ENCODE data around the gene DLG2.

DNA sequence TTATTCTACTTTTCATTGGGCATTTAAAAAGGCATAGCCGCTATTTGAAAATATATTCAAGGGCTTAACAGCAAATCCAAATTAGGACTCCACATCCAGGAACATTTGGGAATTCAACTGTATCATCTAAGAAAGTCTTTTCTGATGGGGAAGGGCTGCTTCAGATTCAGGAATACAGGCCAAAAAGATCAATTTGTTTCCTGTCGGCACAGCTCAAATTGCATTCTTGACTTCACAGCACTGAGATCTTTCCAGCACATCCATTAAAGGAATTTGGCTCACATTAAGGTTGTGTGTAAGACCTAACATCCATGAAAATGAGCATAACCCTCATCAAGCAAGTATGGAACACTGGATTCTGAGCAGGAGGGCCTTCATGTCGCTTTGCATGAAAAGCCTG, 1171.5 kb downstream of the DLG2 start:
- TF ChIP-seq, protein P1, sequence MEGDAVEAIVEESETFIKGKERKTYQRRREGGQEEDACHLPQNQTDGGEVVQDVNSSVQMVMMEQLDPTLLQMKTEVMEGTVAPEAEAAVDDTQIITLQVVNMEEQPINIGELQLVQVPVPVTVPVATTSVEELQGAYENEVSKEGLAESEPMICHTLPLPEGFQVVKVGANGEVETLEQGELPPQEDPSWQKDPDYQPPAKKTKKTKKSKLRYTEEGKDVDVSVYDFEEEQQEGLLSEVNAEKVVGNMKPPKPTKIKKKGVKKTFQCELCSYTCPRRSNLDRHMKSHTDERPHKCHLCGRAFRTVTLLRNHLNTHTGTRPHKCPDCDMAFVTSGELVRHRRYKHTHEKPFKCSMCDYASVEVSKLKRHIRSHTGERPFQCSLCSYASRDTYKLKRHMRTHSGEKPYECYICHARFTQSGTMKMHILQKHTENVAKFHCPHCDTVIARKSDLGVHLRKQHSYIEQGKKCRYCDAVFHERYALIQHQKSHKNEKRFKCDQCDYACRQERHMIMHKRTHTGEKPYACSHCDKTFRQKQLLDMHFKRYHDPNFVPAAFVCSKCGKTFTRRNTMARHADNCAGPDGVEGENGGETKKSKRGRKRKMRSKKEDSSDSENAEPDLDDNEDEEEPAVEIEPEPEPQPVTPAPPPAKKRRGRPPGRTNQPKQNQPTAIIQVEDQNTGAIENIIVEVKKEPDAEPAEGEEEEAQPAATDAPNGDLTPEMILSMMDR (conservative IDR thresholded peaks at IDR 0.05 in 1 of 2, IDR thresholded peaks at IDR 0.05 in 1 of 2; ENCODE audit: extremely low read depth in 1 of 2, insufficient read depth in 1 of 2, low read depth in 1 of 2, low read length in 2 of 2) = no peak
- TF ChIP-seq EZH2 (IDR thresholded peaks at IDR 0.05; ENCODE audit: borderline replicate concordance, low read length) = no peak
